ENCODE results near the gene MARK3.

Gene MARK3

DNA sequence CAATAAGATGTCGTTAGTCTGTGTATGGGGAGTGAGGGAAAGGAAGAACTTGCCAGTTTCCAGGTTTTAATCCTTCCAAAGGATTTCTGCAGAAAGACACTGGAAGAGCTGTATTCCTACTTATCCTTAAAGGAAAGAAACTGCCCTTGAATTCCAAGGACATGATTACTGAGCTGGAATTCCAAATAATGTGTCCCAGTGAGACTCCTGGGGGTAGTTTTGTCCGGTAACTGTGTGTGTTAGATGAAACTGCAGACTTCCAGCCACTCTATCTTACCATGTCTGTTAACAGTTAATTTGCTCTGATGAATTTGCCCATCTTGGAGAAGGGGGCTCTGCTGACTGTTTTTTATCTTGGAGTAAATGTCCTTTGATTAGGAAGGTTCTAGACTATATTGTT is 104.4 kb downstream of the MARK3 start:
- no peaks in the 10 kb centered on the region for H3K36me3 ChIP-seq (ENCODE audit: control insufficient read depth, insufficient read depth, low read length)

DNA sequence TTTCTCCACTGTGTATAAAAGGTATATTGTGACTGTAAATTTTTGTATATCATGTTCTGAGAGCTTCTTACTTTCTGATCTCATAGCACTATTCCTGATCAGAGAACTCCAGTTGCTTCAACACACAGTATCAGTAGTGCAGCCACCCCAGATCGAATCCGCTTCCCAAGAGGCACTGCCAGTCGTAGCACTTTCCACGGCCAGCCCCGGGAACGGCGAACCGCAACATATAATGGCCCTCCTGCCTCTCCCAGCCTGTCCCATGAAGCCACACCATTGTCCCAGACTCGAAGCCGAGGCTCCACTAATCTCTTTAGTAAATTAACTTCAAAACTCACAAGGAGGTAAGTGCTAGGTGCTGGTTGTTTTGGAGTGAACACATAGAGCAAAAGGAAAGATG is 106.5 kb downstream of the MARK3 start:
- TF ChIP-seq, protein P1, sequence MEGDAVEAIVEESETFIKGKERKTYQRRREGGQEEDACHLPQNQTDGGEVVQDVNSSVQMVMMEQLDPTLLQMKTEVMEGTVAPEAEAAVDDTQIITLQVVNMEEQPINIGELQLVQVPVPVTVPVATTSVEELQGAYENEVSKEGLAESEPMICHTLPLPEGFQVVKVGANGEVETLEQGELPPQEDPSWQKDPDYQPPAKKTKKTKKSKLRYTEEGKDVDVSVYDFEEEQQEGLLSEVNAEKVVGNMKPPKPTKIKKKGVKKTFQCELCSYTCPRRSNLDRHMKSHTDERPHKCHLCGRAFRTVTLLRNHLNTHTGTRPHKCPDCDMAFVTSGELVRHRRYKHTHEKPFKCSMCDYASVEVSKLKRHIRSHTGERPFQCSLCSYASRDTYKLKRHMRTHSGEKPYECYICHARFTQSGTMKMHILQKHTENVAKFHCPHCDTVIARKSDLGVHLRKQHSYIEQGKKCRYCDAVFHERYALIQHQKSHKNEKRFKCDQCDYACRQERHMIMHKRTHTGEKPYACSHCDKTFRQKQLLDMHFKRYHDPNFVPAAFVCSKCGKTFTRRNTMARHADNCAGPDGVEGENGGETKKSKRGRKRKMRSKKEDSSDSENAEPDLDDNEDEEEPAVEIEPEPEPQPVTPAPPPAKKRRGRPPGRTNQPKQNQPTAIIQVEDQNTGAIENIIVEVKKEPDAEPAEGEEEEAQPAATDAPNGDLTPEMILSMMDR (IDR thresholded peaks at IDR 0.05), result no peak
- no peaks in the 10 kb centered on the region for H3K9me3 ChIP-seq (ENCODE audit: control insufficient read depth, low read length)
- no peaks in the 10 kb centered on the region for H3K4me1 ChIP-seq
- no peak overlapping the region for H3K4me2 ChIP-seq (ENCODE audit: low read length)
- no peaks in the 10 kb centered on the region for H3K79me2 ChIP-seq
- no peaks in the 10 kb centered on the region for H3K36me3 ChIP-seq (ENCODE audit: control insufficient read depth, insufficient read depth, low read length)
- no peak overlapping the region for H3K4me3 ChIP-seq (ENCODE audit: low read depth, low read length)
- no peak overlapping the region for H3K27ac ChIP-seq
- no peaks in the 10 kb centered on the region for H3K27me3 ChIP-seq (ENCODE audit: control insufficient read depth, insufficient read depth, low read length)
- H2AFZ ChIP-seq, result no peak overlapping the region
- no peak overlapping the region for H3K9ac ChIP-seq

More for the DNA sequence above, 104.4 kb downstream of the MARK3 start:
- Histone ChIP-seq H3K9me3 (ENCODE audit: control insufficient read depth, low read length) (no peaks in the 10 kb centered on the region), H2AFZ (no peak overlapping the region), H3K27ac (no peak overlapping the region), H3K4me1 (no peaks in the 10 kb centered on the region), H3K4me2 (ENCODE audit: low read length) (no peak overlapping the region), H3K79me2 (no peaks in the 10 kb centered on the region), H3K27me3 (ENCODE audit: control insufficient read depth, insufficient read depth, low read length) (no peaks in the 10 kb centered on the region), H3K4me3 (ENCODE audit: low read depth, low read length) (no peak overlapping the region), H3K9ac (no peak overlapping the region)
- TF ChIP-seq, protein P1 (IDR thresholded peaks at IDR 0.05), result no peak

DNA sequence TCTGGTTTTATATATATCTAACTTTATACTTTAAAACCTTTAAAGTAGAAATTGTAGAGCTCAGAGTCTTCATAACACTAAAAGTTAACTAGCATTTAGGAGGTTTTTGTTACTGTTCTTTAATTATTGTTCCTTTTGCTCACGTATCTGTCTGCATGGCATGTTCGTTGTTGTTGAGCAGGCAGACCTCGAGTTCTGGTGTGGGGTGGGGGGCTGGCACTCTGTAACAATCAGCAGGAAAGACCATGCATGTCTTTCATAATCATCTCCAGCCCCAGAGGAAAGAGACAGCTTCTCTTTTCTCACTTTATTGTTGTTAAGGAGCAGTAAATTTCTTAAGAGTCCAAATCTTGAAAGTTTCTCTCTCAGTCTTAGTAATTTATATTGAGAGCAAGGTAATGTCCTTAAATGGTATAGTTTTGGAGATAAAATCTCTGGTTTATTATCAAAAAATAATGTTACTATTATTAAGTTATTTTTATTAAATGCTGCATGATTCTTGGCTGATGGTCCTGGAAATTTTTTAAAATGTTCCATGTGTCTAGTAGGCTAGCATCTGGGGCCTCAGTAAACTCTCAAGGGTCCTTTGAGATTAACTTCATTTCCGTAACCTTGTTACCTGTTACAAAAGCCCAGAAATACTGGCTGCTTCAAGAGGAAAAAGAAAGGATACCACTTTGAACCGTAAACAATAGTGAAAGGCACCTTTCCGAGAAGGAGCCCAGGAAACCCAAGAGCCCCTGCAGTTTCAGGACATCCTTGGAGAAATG is 107.1 kb downstream of the MARK3 start:
- Histone ChIP-seq H3K4me1 (no peaks in the 10 kb centered on the region), H3K4me2 (ENCODE audit: low read length) (no peak overlapping the region), H3K9ac (no peak overlapping the region), H3K27ac (no peak overlapping the region), H2AFZ (no peak overlapping the region), H3K79me2 (no peaks in the 10 kb centered on the region), H3K4me3 (ENCODE audit: low read depth, low read length) (no peak overlapping the region), H3K27me3 (ENCODE audit: control insufficient read depth, insufficient read depth, low read length) (no peaks in the 10 kb centered on the region), H3K9me3 (ENCODE audit: control insufficient read depth, low read length) (no peaks in the 10 kb centered on the region), H3K36me3 (ENCODE audit: control insufficient read depth, insufficient read depth, low read length) (no peaks in the 10 kb centered on the region)
- TF ChIP-seq, protein P1 (IDR thresholded peaks at IDR 0.05), result no peak

DNA sequence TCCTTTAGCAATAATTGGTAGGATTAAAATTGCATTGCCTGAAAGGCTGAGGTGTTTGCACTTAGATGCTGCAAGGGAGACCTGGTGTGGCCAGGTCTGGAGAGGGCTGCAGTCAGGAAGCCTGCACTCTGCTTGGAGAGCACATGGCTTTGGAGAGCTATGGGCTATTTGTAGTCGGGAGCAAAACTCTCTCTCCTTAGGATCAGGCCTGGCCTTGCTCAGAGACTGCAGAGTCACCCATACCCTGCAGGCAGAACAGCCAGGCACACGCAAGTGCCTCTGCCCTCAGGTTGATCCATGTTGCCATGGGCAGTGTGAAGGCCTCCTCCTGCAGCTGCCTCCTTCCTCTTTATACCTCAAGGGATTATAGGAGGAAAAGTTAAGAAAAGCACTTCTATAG is 110.6 kb downstream of the MARK3 start:
- H3K9me3 ChIP-seq (ENCODE audit: control insufficient read depth, low read length), result no peaks in the 10 kb centered on the region
- H3K27me3 ChIP-seq (ENCODE audit: control insufficient read depth, insufficient read depth, low read length), result no peaks in the 10 kb centered on the region
- TF ChIP-seq, protein P1 (IDR thresholded peaks at IDR 0.05), result no peak
- no peak overlapping the region for H3K4me2 ChIP-seq (ENCODE audit: low read length)
- no peaks in the 10 kb centered on the region for H3K36me3 ChIP-seq (ENCODE audit: control insufficient read depth, insufficient read depth, low read length)
- no peak overlapping the region for H3K27ac ChIP-seq
- H3K9ac ChIP-seq, result no peak overlapping the region
- H2AFZ ChIP-seq, result no peak overlapping the region
- H3K4me3 ChIP-seq (ENCODE audit: low read depth, low read length), result no peak overlapping the region
- H3K4me1 ChIP-seq, result no peaks in the 10 kb centered on the region
- H3K79me2 ChIP-seq, result no peaks in the 10 kb centered on the region

DNA sequence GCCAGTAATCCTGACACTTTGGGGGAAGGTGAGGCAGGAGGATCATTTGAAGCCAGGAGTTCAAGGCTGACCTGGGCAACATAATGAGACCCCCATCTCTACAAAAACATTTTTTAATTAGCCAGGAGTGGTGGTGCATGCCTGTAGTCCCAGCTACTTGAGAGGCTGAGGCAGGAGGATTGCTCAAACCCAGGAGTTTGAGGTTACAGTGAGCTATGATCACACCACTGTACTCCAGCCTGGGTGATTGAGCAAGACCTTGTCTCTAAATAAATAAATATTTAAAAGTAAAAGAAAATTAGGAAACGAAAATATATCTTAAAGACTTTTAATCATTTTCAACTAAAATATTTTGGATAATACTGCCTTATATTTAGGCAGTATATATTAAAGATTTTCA is 111.6 kb downstream of the MARK3 start:
- no peak overlapping the region for H3K4me2 ChIP-seq (ENCODE audit: low read length)
- H2AFZ ChIP-seq, result no peak overlapping the region
- no peaks in the 10 kb centered on the region for H3K9me3 ChIP-seq (ENCODE audit: control insufficient read depth, low read length)
- no peak overlapping the region for H3K4me3 ChIP-seq (ENCODE audit: low read depth, low read length)
- no peak overlapping the region for H3K27ac ChIP-seq
- H3K4me1 ChIP-seq, result no peaks in the 10 kb centered on the region
- no peaks in the 10 kb centered on the region for H3K79me2 ChIP-seq
- no peaks in the 10 kb centered on the region for H3K36me3 ChIP-seq (ENCODE audit: control insufficient read depth, insufficient read depth, low read length)
- H3K9ac ChIP-seq, result no peak overlapping the region
- TF ChIP-seq, protein P1 (IDR thresholded peaks at IDR 0.05), result no peak
- H3K27me3 ChIP-seq (ENCODE audit: control insufficient read depth, insufficient read depth, low read length), result no peaks in the 10 kb centered on the region

Data from parathyroid adenoma (tissue), 2 donors.